Glutamatergic neuron (in vitro differentiated cells): ENCODE measurements around the gene ATRNL1. TPM values are rescaled to one million over a fixed set of nuclear protein-coding genes. Genes with fewer than 3 reads are reported as not detected.

Experiments used
- DNase-seq: peaks from one replicate; pipeline ENCODE4 v3.0.0; 2022
- H3K27ac Mint-ChIP-seq: one replicate; pipeline ENCODE4 v1.8.0; 2020; ENCODE audit warnings: mild to moderate bottlenecking, mixed read lengths, inconsistent platforms; ENCODE audit not compliant: unreplicated experiment
- H3K27me3 Mint-ChIP-seq: one replicate; pipeline ENCODE4 v1.8.0; 2020; ENCODE audit warnings: mild to moderate bottlenecking, moderate library complexity, mixed read lengths, inconsistent platforms; ENCODE audit not compliant: unreplicated experiment
- H3K36me3 Mint-ChIP-seq: one replicate; pipeline ENCODE4 v1.8.0; 2020; ENCODE audit warnings: mild to moderate bottlenecking, mixed read lengths, inconsistent platforms; ENCODE audit not compliant: unreplicated experiment
- H3K4me1 Mint-ChIP-seq: one replicate; pipeline ENCODE4 v1.8.0; 2020; ENCODE audit warnings: mild to moderate bottlenecking, low read depth, mixed read lengths, inconsistent platforms; ENCODE audit not compliant: unreplicated experiment
- H3K4me3 Mint-ChIP-seq: one replicate; pipeline ENCODE4 v1.8.0; 2020; ENCODE audit warnings: mild to moderate bottlenecking, mixed read lengths, inconsistent platforms; ENCODE audit not compliant: unreplicated experiment
- H3K9me3 Mint-ChIP-seq: one replicate; pipeline ENCODE4 v1.8.0; 2020; ENCODE audit warnings: mild to moderate bottlenecking, moderate library complexity, mixed read lengths, inconsistent platforms; ENCODE audit not compliant: unreplicated experiment
- total RNA-seq: library from RNA; stranded (reverse); fragmentation: NEBNext Ultra II Directional; extraction: Animal tissue kit (Norgen Biotek cat#: 25700); gene quantifications from one replicate; pipeline ENCODE4 v1.2.1, GENCODE V29; 2021; ENCODE audit not compliant: unreplicated experiment
- TF ChIP-seq, protein P1 (sequence below): fragments of 200-600 bp; sonication (generic); IDR thresholded peaks from one replicate; pipeline ENCODE4 v1.5.0; 2021; ENCODE audit not compliant: partially characterized antibody, unreplicated experiment

ATRNL1 gene
- total RNA-seq, 1 donor from 2014 or later = 35.9 TPM

DNA sequence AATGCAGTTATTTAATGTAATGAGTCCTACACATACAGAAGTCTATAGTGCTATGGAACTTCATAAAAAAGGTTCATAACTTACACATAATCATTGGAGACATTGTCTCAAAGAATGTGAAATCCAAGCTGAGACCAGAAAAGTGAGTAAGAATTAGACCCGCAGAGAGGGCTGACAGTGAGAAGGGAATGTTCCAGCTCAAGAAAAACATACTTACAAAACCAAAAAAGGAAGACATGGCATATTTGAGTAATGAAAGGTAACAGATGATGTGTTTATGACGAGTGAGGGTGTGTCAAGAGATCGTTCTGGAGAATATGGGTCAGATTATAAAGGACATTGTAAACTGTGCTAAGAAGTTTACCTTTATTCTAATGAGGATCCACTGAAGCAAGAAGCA is 566.5 kb downstream of the ATRNL1 start:
- Mint-ChIP-seq H3K36me3 (no peaks in the 10 kb centered on the region), H3K9me3 (no peaks in the 10 kb centered on the region), H3K27ac (no peak overlapping the region), H3K4me1 (peaks cover 4% of the 10 kb centered on the region), H3K27me3 (no peaks in the 10 kb centered on the region), H3K4me3 (no peak overlapping the region)
- TF ChIP-seq, protein P1, sequence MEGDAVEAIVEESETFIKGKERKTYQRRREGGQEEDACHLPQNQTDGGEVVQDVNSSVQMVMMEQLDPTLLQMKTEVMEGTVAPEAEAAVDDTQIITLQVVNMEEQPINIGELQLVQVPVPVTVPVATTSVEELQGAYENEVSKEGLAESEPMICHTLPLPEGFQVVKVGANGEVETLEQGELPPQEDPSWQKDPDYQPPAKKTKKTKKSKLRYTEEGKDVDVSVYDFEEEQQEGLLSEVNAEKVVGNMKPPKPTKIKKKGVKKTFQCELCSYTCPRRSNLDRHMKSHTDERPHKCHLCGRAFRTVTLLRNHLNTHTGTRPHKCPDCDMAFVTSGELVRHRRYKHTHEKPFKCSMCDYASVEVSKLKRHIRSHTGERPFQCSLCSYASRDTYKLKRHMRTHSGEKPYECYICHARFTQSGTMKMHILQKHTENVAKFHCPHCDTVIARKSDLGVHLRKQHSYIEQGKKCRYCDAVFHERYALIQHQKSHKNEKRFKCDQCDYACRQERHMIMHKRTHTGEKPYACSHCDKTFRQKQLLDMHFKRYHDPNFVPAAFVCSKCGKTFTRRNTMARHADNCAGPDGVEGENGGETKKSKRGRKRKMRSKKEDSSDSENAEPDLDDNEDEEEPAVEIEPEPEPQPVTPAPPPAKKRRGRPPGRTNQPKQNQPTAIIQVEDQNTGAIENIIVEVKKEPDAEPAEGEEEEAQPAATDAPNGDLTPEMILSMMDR = no peak
- no peak for DNase-seq

DNA sequence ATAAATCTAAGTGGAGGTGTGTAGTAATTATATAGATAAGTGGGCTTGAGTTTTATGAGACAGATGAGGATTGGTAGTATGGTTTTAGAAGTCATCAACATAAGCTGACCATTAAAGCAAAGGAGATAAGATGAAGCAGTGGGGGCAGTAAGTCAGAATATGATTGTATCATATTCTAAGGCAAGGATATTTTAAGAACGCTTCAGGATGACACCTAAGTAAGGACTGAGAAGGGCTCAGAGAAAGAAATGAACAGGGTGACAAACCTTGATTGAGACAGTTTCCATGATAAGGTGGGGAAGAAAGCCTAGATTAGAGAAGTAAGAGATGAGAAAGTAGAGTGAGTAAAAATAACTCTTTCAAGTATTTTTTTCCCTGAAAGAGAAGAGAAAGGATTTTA is 567.2 kb downstream of the ATRNL1 start:
- no peak for DNase-seq
- Mint-ChIP-seq H3K4me1 (peaks cover 4% of the 10 kb centered on the region), H3K9me3 (no peaks in the 10 kb centered on the region), H3K27ac (no peak overlapping the region), H3K4me3 (no peak overlapping the region), H3K27me3 (no peaks in the 10 kb centered on the region), H3K36me3 (no peaks in the 10 kb centered on the region)
- TF ChIP-seq, protein P1 = no peak

DNA sequence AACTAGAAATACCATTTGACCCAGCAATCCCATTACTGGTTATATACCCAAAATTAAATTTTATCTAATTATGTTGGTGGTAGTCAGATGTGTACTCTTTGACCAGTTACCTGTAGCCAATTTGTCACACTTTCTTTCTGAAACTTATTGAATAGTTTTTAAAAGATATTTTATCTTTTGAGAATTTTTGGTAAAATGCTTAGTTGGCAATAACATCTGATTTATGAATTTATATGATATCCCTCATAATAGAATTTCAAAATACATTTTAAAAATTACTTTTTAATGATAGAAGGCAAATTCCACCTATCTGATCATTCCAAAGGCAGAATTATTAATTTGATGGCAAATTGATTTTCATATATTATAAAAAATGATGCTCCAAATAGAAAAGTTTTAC is 569.3 kb downstream of the ATRNL1 start:
- no peaks in the 10 kb centered on the region for H3K9me3 Mint-ChIP-seq
- H3K27ac Mint-ChIP-seq = no peak overlapping the region
- DNase-seq = no peak
- no peaks in the 10 kb centered on the region for H3K36me3 Mint-ChIP-seq
- no peak overlapping the region for H3K4me3 Mint-ChIP-seq
- TF ChIP-seq, protein P1 = no peak
- no peaks in the 10 kb centered on the region for H3K27me3 Mint-ChIP-seq
- H3K4me1 Mint-ChIP-seq = peaks cover 3% of the 10 kb centered on the region

DNA sequence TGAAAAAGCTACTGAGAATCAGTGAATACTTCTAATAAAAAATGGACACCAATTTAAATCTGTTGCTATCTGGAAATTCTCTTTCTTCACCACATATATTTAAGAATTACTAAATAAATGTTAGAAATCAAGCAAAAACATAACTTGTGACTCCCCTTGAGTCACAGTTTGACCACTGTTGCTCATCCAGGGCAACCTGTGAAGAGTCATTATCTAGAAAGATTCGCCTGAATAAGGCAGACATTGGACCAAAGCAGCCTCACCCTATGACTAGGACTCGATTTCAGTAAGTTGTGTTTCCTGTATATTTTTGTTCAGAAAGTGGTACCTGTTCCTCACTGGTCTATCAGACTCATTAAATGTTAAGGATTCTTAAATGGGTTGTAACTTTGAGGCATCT is 572.4 kb downstream of the ATRNL1 start:
- Mint-ChIP-seq H3K9me3 (no peaks in the 10 kb centered on the region), H3K27me3 (no peaks in the 10 kb centered on the region), H3K4me3 (no peak overlapping the region), H3K36me3 (no peaks in the 10 kb centered on the region), H3K27ac (no peak overlapping the region), H3K4me1 (no peaks in the 10 kb centered on the region)
- DNase-seq = no peak
- TF ChIP-seq, protein P1 = no peak

DNA sequence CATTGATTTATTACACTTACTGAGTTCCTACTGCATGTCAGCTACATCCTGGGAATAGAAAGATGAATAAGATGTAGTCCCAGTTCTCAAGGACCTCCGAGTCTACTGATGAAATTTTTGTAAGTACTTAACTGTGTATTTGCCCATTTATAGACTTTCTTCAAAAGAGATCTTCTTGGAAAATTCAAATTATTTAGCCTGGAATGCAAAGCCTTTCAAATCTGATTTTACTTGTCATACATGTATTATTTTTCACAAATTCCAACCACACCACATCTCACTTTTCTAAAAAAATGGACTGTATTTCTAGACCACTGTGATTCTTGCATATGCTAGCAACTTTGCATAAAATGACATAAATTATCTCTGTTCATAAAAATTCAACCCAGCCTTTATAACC is 581.3 kb downstream of the ATRNL1 start:
- H3K27ac Mint-ChIP-seq = no peak overlapping the region
- H3K27me3 Mint-ChIP-seq = peaks cover 2% of the 10 kb centered on the region
- H3K9me3 Mint-ChIP-seq = no peaks in the 10 kb centered on the region
- H3K36me3 Mint-ChIP-seq = no peaks in the 10 kb centered on the region
- H3K4me3 Mint-ChIP-seq = no peak overlapping the region
- TF ChIP-seq, protein P1 = no peak
- no peaks in the 10 kb centered on the region for H3K4me1 Mint-ChIP-seq
- no peak for DNase-seq
